NCI-H460 (cell line): Measurements from ENCODE around the gene BUB1B. TPM values are rescaled to one million over a fixed set of nuclear protein-coding genes. Genes with fewer than 3 reads are reported as not detected.

Experiments used
- DNase-seq: peaks from one replicate; pipeline ENCODE4 v3.0.0-alpha.2; 2016; ENCODE audit warnings: low read depth; ENCODE audit errors: extremely low read depth
- total RNA-seq: library from RNA; depleted of rRNA; stranded (reverse); fragments of >200 nt; shearing (Covaris generic); gene quantifications from 2 replicates; pipeline ENCODE4 v1.2.3, GENCODE V29; 2014

The BUB1B gene
- total RNA-seq, 1 experiment from 2014 or later = 45.7 TPM

GRCh38 chr15:40175160-40175559, 14.3 kb downstream of the BUB1B start:
- no peak for DNase-seq

GRCh38 chr15:40182358-40183029, 21.6 kb downstream of the BUB1B start:
- DNase-seq = no peak

DNA sequence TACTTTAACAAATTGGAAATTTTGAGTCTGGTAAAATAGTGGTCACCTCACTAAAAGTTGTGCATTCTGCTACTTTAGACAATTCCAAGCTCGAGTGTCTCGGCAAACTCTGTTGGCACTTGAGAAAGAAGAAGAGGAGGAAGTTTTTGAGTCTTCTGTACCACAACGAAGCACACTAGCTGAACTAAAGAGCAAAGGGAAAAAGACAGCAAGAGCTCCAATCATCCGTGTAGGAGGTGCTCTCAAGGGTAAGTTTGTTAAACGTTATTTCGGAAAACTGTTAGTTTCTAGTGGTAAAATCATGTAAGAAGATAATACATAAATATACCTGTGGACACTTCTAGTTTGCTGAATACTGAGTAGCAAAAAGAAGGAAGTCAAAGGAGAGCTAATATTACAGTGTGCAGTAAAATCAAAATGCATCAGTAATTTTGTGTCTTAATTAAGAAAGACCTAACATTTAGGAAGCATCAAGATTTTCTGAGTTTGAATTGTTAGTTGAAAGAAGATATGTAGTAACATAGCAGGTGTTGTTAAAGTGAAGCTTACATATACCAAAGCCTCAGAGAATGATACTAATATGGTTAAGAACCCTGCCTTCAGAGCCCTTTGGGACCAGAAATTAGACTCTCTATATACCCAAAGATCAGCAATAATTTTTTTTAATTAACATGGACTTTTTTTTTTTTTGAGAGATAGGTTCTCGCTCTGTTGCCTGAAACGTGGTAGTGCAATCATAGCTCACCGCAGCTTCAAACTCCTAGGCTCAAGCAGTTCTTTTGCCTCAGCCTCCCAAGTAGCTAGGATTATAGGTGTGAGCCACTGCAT, 23.0 kb downstream of the BUB1B start:
- no peak for DNase-seq

GRCh38 chr15:40190591-40190990, 29.7 kb downstream of the BUB1B start:
- DNase-seq = no peak

- DNase-seq = no peak
Measured at GRCh38 chr15:40192942-40193341, 32.1 kb downstream of the BUB1B start.

DNA sequence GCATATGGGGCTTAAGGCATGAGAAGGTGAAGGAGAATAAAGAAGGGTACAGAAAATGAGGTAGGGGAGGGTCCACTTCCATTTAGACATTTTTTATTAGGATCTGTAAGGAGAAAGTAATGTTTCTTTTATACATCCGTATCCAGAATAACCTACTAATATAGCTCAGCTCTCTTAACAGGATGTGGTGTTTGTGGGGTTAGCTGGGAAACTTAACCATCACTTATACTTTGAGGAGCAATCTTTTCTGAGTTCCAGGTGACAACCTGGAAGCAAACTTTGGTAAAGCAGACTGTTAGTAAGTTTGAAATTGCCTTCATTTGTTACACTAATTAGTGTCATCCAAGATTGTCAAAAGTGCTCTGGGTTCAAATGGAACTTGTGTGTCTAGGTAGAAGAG, 36.6 kb downstream of the BUB1B start:
- DNase-seq = no peak

DNA sequence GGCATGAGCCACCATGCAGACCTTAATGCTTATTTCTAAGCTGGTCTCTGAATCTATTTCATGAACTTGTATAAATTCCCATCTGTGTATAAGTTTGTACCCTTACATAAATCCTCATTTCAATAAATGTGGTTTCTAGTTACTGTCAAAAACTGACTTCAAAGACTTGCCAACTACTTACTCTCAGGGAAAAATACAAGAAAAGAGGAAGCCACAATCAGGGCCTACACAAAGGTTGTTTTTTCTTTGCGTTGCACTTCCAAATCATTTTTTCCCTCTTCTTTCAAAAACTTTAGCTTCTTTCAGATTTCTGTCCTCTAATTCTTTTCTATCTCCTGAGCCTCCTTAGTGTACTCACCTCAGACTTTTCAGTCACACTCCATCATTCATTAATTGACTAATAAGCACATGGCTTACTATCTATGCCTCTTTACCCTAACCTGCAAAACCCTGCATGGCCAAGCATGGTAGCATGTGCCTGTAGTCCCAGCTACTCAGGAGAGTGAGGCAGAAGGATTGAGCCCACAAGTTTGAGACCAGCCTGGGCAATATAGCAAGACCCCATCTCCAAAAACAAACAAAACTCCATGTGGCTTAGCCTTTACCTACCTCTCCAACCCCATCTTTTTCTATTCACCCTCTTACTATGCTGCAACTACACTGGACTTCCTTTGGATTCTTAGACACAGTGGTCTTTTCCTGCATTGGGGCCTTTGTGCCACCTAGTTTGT, 37.7 kb downstream of the BUB1B start:
- DNase-seq = no peak

DNA sequence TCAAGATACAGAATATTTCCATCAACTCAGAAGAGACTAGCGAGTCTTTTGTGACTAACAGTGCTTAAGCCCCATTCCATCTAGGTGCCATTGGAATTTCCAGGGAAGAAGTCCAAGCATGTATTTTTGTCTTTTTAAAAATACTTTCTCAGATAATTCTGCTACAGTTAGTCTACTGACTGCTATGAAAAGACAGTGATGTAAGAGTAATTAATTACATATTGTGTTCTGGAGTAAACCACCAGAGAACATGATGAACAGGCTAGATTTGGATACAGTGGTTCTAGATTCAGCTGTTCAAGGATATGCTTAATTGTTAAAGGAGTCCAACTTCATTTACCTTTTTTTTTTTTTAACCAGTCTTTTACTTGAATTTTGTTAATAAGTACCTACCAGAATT, 43.2 kb downstream of the BUB1B start:
- no peak for DNase-seq

DNA sequence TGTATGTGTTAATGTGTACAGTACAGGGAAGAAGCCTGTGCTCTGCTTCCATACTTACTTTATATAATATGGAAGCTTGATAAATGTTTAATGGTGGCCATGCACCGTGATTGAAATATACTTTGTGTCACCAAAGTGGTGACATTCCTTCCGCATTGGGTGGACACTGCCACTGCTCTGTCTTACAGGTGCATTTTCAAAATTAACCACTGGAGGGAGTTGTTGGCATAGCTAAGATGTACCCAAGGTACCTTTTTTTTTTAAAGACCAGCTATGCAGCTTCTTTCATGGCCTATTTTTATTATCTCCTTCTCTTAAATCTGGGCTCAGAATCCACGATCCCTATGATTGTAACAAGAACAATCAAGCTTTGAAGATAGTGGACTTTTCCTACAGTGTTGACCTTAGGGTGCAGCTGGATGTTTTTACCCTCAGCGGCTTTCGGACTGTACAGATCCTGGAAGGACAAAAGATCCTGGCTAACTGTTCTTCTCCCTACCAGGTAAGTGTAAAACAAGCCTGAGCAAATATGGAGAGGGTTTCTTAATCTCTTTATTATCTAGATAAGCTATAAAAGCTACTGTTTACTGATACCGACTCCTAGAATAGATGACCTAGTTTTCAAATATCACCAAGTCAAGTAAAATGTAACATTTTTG, 56.4 kb downstream of the BUB1B start:
- DNase-seq = peak; percentile 73

GRCh38 chr15:40219801-40220200, 58.9 kb downstream of the BUB1B start:
- no peak for DNase-seq

DNA sequence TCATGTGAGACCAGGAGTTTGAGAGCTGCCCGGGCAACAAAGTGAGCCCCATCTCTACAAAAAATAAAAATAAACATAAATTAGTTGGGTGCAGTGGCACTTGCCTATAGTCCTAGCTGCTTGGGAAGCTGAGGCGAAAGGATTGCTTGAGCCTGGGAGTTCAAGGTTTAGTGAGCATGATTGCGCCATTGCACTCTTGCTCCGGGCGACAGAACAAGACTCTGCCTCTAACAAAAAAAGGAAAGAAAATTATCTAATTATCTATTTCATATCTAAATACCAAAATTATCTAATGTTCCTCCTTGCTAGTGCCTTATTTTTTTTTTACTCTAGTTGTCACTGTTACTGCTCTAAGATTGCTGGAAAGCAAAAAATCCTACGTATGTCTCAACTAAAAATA, 61.3 kb downstream of the BUB1B start:
- DNase-seq = no peak

GRCh38 chr15:40226736-40227135, 65.9 kb downstream of the BUB1B start:
- DNase-seq = no peak

- no peak for DNase-seq
Measured at GRCh38 chr15:40229316-40229715, 68.4 kb downstream of the BUB1B start.

DNA sequence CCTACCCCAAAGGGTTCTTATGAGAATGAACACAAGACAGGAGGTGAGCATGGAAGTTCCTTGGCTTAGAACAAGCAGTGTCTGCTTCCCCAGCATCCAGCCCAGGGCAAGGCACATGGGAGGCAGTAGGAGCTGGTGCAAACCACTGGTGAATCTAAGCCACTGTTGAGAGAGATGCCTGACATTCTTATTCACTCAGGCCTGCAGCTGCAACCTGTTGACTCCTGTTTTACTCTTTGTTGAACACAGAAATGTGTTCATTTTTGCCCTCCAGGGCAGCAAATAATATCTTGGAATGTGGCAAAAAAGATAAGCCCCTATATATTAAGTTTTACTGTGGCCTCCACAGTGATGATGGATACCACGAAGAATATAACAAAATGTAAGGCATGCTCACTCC, 69.1 kb downstream of the BUB1B start:
- DNase-seq = no peak

DNA sequence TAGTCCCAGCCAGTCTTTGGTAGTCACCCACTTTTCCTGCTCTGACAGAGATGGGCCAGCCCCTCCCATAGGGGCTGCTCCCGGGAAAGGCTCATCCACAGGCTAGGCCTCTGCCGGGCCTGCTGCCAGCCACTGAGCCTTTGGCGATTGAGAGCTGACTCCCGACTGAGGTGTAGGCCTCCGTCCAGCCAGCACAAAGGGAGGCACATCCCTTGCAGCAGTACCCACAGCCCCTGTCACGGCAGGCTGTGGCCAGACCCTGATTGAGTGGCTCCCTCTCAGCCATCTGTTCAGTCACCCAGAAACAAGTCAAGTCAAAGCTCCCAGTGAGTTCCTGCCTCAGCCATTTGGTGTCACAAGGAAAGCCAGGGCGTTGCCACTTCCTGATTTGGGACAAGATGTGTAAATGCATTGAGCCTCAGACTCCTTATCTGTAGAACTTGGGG, 71.8 kb downstream of the BUB1B start:
- no peak for DNase-seq

DNA sequence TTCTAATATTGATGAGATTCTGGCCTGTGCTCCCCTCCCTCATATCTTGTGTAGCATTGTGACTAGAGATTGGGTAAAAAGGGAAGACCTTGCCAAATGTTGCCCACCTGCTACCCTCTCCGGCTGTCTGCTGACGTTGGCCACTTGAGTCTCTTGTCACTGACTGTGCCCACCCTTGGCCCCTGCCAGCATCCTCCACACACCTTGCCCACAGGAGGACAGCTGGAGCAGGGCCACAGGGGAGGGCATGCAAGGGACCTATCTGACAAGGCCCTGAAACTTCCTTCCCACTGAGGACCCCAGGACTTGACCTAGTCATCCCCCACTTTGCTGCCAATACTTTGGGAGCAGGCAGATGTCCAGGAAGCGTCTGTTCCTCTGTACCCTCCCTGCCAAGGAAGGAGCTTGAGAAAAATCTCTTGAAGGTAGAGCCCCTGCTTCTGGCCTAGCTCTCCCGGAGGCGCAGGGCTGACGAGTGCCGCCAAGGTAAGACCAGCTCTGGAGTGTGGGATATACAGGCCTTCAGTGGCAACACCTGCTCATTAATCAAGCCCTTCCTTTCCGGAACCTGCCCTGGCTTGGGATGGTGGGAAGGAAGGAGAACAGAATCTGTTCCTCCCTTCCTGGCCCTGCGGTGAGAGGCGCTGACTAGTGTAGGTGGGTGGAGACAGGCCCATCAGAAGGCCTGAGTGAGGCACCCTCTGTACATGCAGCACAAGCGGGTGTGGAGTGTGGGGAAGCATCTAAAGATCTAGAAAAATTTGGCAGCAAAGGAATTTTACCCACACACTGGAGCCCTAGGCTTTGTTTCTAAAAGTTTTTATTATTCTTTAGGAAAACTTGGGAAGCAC, 73.1 kb downstream of the BUB1B start:
- DNase-seq = no peak

- no peak for DNase-seq
Measured at GRCh38 chr15:40234783-40235182, 73.9 kb downstream of the BUB1B start.

DNA sequence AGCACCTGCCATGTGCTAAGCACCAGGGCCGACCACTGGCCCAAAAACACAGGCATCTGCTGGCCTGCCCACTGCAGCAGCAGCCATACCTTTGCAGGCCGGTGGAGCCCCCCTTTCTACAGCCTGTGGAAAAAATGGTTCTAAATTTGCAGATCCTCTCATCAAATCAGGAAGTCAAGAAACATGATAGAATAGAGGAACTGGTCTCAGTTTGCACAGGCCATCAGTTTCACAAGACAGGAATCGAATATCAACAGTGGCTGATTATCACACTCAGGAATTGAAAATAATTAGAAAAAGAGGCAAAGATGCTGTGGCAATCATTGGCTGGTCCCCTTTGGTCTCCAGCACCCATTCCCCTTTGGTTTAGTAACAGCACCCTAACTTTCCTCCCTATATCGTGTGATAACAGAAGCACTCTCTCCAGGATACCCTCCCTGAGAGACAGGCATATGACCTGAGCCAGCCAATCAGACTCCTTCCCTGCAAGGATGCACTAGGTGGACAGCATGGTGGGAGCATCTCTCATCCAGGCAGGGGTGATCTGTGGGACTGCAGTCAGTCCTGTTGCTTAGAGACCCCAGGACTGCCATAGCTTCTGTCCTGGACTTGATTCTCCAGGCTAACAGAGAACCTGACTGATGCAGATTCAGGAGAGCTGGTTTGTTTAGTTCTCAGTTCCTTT, 74.5 kb downstream of the BUB1B start:
- no peak for DNase-seq
